Large intestine (tissue), 3 donors: ENCODE data around the gene STH. TPM values are rescaled to one million over a fixed set of nuclear protein-coding genes. Genes with fewer than 3 reads are reported as not detected.
A peak's percentile ranks its signal among the peaks of the same experiment; 100 is the strongest.

Source experiments
- DNase-seq, 2 donors: peaks; one replicate each; pipeline versions ENCODE4 v3.0.0 to v3.0.0-alpha.2; 2013
- H3K27ac ChIP-seq: one replicate; pipeline ENCODE4 v1.5.1; 2013; ENCODE audit warnings: low read length
- H3K27me3 ChIP-seq: 2 replicates; pipeline ENCODE4 v1.6.1; 2013; ENCODE audit warnings: low read length; ENCODE audit not compliant: control insufficient read depth, insufficient read depth
- H3K36me3 ChIP-seq: 2 replicates; pipeline ENCODE4 v1.6.1; 2013; ENCODE audit warnings: low read length; ENCODE audit not compliant: control insufficient read depth, insufficient read depth
- H3K4me1 ChIP-seq: one replicate; pipeline ENCODE4 v1.6.1; 2013; ENCODE audit warnings: low read length; ENCODE audit not compliant: control insufficient read depth, insufficient read depth
- H3K4me3 ChIP-seq: one replicate; pipeline ENCODE4 v1.5.1; 2013; ENCODE audit warnings: low read length
- H3K9me3 ChIP-seq: one replicate; pipeline ENCODE4 v1.6.1; 2013; ENCODE audit warnings: mild to moderate bottlenecking, low read depth, low read length, moderate library complexity; ENCODE audit not compliant: control insufficient read depth
- WGBS: methylation state at CpG from one replicate; pipeline ENCODE4 v1.1.5; 2013; ENCODE audit warnings: low lambda C conversion rate; ENCODE audit not compliant: insufficient coverage; 5-methylcytosine and 5-hydroxymethylcytosine counted together
- polyA plus RNA-seq: library from polyadenylated mRNA; unstranded; fragments of 120-200 nt; gene quantifications from one replicate; pipeline ENCODE4 v1.2.1, GENCODE V29; 2013

Gene STH
- polyA plus RNA-seq, 1 donor = not detected

GRCh38 chr17:46033392-46033791 lies 34.3 kb downstream of the STH start:
- no peak overlapping the region for H3K4me3 ChIP-seq
- no peaks in the 10 kb centered on the region for H3K4me1 ChIP-seq
- H3K9me3 ChIP-seq = no peaks in the 10 kb centered on the region
- H3K27me3 ChIP-seq = no peaks in the 10 kb centered on the region
- H3K27ac ChIP-seq = no peak overlapping the region
- DNase-seq = no peak
- WGBS = no CpG with 5 or more reads among the region's 3 CpGs
- peaks cover 91% of the 10 kb centered on the region for H3K36me3 ChIP-seq

DNA sequence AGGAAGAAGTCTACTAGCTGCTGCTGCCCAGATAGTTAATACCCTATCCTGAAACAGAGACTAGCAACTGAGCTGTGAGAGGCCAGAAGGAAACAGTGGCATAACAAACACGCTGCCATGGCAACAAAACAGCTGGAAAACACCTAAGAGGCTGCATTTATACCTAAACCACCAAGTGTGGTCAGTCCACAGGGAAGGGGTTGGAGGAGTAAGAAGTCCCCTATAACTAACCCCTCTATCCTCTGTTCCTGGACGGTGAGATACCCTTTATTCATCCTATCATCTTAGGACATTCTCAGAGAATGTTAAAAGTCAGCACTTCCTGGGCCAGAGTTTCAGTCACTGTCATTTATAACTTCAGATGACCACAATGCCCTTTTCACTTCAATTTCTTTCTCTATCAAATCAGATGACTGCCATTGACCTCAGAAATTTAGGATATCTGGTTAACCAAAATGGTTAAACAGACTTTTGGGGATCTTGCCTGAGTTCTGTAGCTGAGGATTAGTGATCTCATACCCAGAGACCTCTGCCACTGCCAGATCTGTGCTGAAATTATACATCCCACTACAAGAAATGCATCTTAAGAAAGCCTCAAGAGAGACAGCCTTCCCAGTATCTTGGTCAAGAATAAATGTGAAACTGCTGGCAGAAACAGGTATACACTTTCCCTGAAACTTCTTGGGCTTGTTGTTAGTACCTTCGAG lies 36.2 kb downstream of the STH start:
- H3K36me3 ChIP-seq = peaks cover 93% of the 10 kb centered on the region

DNA sequence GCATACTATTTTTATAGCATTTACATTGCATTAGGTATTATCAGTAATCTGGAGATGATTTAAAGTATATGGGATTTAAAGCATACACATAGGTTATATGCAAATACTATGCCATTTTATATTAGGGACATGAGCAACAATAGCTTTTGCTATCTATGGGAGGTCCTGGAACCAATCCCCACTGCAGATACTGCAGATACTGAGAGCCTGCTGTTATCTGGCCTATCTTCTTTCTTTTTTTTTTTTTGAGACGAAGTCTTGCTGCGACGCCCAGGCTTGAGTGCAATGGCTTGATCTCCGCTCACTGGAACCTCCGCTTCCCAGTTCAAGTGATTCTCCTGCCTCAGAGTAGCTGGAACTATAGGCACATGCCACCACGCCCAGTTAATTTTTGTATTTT lies 37.4 kb downstream of the STH start:
- no peaks in the 10 kb centered on the region for H3K27me3 ChIP-seq
- peaks cover 5% of the 10 kb centered on the region for H3K4me1 ChIP-seq
- no peak overlapping the region for H3K4me3 ChIP-seq
- H3K9me3 ChIP-seq = no peaks in the 10 kb centered on the region
- no peak for DNase-seq
- no CpG with 5 or more reads among the region's 6 CpGs for WGBS
- no peak overlapping the region for H3K27ac ChIP-seq
- H3K36me3 ChIP-seq = peaks cover 80% of the 10 kb centered on the region

More for the DNA sequence above, 36.2 kb downstream of the STH start:
- H3K9me3 ChIP-seq = no peaks in the 10 kb centered on the region
- 80% methylated on average over 1 of the region's 3 CpGs for WGBS
- H3K27me3 ChIP-seq = no peaks in the 10 kb centered on the region
- H3K4me1 ChIP-seq = no peaks in the 10 kb centered on the region
- H3K4me3 ChIP-seq = no peak overlapping the region
- DNase-seq = no peak
- no peak overlapping the region for H3K27ac ChIP-seq

GRCh38 chr17:46037722-46038255 lies 38.7 kb downstream of the STH start:
- Histone ChIP-seq H3K27ac (no peak overlapping the region), H3K4me1 (peaks cover 14% of the 10 kb centered on the region), H3K36me3 (peaks cover 67% of the 10 kb centered on the region), H3K9me3 (no peaks in the 10 kb centered on the region), H3K27me3 (no peaks in the 10 kb centered on the region), H3K4me3 (no peak overlapping the region)
- WGBS = 100% methylated on average over 1 of the region's 4 CpGs
- no peak for DNase-seq

DNA sequence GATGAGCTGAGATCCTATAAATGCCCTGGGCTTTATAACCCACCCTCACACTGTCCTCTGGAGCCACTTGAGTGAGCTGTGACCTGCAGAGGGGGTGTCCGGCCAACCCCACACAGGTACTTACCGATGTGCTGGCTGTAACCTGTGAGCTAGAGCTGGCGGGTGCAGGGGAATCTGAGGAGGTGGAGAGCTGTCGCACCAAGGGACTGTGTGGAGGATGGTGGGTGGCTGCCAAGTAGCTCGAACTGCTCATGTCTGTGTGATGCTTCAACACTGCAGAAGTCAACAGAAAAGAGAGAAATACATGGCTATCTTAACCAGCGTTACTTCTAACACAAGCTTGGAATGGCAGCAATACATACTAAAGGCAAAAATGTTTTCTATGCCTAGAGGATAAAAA lies 39.4 kb downstream of the STH start:
- DNase-seq = no peak
- Histone ChIP-seq H3K27ac (no peak overlapping the region), H3K4me1 (peaks cover 21% of the 10 kb centered on the region), H3K4me3 (no peak overlapping the region), H3K36me3 (peaks cover 64% of the 10 kb centered on the region), H3K9me3 (no peaks in the 10 kb centered on the region), H3K27me3 (no peaks in the 10 kb centered on the region)
- WGBS = 100% methylated on average over 1 of the region's 6 CpGs

DNA sequence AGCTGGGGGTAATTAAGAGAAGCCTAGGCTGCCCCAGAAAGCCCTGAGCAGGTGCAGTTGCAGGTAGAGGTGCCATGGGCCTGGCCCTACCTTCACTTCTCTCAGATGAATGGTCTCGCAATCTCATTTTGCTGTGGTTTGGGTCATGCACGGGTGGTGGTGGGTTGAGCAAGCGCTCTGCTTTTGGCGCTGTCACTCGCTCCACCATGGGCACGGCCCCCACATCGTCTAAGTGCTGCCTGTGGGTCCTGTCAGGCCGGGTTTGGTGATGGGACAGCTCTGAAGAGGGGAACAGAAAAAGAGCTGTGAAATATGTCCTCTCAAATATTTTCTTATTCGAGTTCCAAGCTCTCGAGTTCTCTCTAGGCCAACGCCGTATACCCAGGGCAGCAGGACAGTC lies 39.9 kb downstream of the STH start:
- no CpG with 5 or more reads among the region's 12 CpGs for WGBS
- Histone ChIP-seq H3K9me3 (no peaks in the 10 kb centered on the region), H3K4me3 (no peak overlapping the region), H3K36me3 (peaks cover 61% of the 10 kb centered on the region), H3K27me3 (no peaks in the 10 kb centered on the region), H3K27ac (no peak overlapping the region), H3K4me1 (peaks cover 26% of the 10 kb centered on the region)
- no peak for DNase-seq

DNA sequence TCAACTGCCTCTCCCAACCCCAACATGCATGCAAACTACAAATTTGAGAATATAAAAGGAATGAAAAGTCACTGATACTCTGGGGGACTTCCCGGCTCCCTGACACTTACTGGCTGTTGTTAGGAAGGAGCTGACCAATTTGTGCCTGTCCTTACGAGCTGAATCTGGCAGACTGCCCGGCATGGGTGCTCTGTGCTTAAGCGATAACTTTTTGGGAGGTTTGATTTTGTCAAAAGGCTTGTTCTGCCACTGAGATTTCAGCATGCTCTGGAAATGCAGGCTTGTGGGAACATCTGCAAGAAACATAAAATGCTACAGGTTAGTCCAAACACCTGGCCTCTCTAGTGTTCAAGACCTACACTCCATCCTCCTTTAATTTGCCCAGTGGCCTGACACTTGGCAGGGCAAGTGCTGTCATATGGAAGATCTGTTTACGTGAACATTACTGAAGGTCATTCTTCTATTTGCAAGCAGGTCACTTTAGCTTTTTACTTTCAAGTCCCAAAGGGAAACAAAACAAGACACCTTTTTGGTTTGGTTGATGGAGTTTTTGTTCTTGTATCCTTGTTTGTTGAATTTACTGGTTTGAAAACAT lies 40.6 kb downstream of the STH start:
- Histone ChIP-seq H3K4me3 (no peak overlapping the region), H3K27me3 (no peaks in the 10 kb centered on the region), H3K4me1 (peaks cover 29% of the 10 kb centered on the region), H3K9me3 (no peaks in the 10 kb centered on the region), H3K36me3 (peaks cover 54% of the 10 kb centered on the region), H3K27ac (no peak overlapping the region)
- no CpG with 5 or more reads among the region's 5 CpGs for WGBS
- DNase-seq = no peak

DNA sequence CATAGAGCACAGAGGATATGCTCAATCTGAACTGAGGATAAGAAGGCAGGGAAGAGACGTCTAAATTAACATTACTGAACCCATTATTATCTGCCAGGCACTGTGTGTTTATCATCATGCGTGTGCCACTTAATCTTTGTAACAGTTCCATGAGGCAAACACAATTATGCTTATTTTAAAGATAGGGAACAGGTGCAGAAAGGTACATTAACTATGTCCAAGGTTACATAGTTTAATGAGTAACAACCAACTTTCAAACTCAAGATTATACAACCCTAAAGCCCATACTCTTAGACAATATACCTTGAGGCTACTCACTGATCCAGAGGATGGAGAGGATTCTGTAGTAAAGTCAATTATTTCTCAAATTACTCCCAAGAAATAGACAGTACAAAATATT lies 43.2 kb downstream of the STH start:
- Histone ChIP-seq H3K36me3 (peaks cover 49% of the 10 kb centered on the region), H3K27me3 (no peaks in the 10 kb centered on the region), H3K27ac (peak overlapping the region; percentile 16), H3K9me3 (no peaks in the 10 kb centered on the region), H3K4me3 (no peak overlapping the region), H3K4me1 (peaks cover 34% of the 10 kb centered on the region)
- no CpG with 5 or more reads among the region's 2 CpGs for WGBS
- DNase-seq = peak in 1 of 2 donors; percentile 72

DNA sequence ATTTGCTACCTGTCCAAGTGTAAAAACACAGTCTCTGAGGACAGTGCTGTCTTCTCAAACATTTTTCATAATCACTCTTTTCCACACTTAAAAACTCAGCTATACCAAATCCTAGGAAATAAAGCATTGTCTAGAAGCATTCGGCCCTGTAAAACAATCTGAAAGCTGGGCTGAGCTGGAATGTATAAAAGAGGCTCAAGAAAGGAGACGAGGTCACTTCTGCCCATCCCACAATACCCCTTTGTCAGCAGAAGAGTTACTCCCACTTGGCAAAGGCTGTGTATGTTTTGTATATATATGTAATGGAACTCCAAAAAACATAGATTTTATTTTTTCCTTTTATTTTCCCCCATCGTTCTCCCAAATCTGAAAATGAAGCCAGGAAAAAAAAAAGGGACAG lies 43.9 kb downstream of the STH start:
- no peaks in the 10 kb centered on the region for H3K27me3 ChIP-seq
- H3K27ac ChIP-seq = no peak overlapping the region
- DNase-seq = no peak
- H3K4me1 ChIP-seq = peaks cover 34% of the 10 kb centered on the region
- H3K9me3 ChIP-seq = no peaks in the 10 kb centered on the region
- H3K4me3 ChIP-seq = no peak overlapping the region
- peaks cover 49% of the 10 kb centered on the region for H3K36me3 ChIP-seq
- 67% methylated on average over 1 of the region's 3 CpGs for WGBS

GRCh38 chr17:46043606-46044005 lies 44.6 kb downstream of the STH start:
- peaks cover 47% of the 10 kb centered on the region for H3K36me3 ChIP-seq
- H3K4me1 ChIP-seq = peaks cover 34% of the 10 kb centered on the region
- peak overlapping the region; percentile 33 for H3K27ac ChIP-seq
- H3K27me3 ChIP-seq = no peaks in the 10 kb centered on the region
- no CpG with 5 or more reads among the region's 3 CpGs for WGBS
- H3K9me3 ChIP-seq = no peaks in the 10 kb centered on the region
- no peak overlapping the region for H3K4me3 ChIP-seq
- DNase-seq = no peak
